Retinal pigment epithelial cell (primary cell): ENCODE data around the gene C17orf67.

Source experiments
- DNase-seq: peaks from one replicate; pipeline ENCODE4 v3.0.0-alpha.2; 2010; ENCODE audit warnings: low read depth
- H3K4me3 ChIP-seq: 2 replicates; pipeline ENCODE4 v1.5.1; 2011; ENCODE audit warnings: mild to moderate bottlenecking, low read length, control low read depth, moderate library complexity
- TF ChIP-seq, protein P1 (sequence below): conservative IDR thresholded peaks from 2 replicates; pipeline ENCODE4 v1.5.1; 2011; ENCODE audit warnings: low read depth, low read length, control low read depth, inconsistent platforms

Gene C17orf67

DNA sequence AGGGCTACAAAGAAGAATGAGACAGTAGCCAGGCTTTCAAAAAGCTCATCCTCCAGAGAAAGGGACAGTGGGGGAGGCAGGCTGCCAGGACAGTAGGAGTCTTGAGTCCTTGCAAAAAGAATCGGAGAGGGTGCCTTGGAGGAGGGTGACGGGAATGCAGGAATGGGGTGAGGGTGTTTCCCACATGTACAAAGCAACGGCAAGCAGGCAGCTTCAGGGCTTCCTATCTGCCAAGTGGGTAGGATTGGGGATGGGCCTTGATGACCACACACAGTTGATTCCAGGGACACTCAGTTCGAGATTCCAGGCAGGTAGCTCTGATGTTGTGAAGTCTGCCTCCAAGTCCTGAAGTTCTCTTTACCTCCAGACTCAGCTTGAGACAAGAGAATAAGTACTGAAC, 54.4 kb downstream of the C17orf67 start:
- no peak overlapping the region for H3K4me3 ChIP-seq
- TF ChIP-seq, protein P1, sequence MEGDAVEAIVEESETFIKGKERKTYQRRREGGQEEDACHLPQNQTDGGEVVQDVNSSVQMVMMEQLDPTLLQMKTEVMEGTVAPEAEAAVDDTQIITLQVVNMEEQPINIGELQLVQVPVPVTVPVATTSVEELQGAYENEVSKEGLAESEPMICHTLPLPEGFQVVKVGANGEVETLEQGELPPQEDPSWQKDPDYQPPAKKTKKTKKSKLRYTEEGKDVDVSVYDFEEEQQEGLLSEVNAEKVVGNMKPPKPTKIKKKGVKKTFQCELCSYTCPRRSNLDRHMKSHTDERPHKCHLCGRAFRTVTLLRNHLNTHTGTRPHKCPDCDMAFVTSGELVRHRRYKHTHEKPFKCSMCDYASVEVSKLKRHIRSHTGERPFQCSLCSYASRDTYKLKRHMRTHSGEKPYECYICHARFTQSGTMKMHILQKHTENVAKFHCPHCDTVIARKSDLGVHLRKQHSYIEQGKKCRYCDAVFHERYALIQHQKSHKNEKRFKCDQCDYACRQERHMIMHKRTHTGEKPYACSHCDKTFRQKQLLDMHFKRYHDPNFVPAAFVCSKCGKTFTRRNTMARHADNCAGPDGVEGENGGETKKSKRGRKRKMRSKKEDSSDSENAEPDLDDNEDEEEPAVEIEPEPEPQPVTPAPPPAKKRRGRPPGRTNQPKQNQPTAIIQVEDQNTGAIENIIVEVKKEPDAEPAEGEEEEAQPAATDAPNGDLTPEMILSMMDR: no peak
- no peak for DNase-seq

DNA sequence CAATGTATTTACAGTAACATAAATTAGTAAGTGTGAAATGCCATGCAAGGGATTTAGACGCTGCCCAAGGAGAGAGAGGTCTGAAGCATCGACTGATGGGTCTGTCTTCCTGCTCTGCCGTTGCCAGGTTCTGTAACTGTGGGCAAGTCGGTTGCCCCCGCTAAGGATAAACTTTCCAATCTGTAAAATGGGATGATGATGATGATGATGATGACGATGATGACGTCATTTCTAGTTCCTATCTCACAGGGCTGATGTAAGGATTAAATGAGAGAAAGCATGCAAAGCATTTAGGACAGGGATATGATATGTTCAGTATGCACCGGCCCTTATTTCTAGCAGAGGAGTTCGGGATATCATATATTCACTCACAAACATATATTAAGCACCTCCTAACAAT, 54.8 kb downstream of the C17orf67 start:
- H3K4me3 ChIP-seq: no peak overlapping the region
- TF ChIP-seq, protein P1: no peak
- no peak for DNase-seq

DNA sequence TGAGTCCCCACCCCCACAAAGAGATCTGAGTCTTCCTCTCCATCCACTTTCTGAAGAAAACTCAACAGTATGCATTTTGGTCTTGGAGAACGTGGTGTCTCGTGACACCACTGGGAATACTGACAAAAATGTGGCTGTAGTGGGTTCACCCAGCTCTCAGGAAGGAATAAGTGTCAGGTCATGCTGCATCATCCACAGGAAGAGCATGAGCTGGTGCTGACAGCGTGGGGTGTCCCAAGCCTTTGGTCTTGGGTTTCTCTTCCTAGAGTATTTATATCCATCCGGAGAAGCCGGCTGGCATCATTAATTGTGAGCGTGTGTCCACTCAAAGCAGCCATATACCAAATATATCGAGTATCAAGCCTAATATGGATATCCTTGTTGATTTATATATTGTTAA, 55.9 kb downstream of the C17orf67 start:
- TF ChIP-seq, protein P1: no peak
- DNase-seq: no peak

DNA sequence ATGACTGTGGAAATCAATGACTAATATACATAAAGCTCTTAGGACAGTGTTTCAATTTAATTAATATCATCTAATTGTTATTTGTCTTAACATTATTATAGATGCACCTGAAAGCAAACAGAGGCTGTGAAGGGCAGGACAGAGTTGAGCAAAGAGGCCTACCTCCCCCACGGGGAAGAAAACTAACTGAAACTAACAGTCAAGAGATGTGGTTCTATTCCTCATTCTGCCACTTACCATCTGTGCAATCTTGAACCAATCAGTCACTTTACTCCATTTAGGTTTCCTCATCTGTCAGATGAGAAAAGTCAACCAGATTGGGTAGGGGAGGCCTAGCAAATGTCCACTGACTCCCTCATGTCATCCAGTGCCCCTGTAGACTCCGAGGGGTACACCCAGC, 59.1 kb downstream of the C17orf67 start:
- no peak overlapping the region for H3K4me3 ChIP-seq
- DNase-seq: no peak
- TF ChIP-seq, protein P1: no peak

More for the DNA sequence above, 55.9 kb downstream of the C17orf67 start:
- H3K4me3 ChIP-seq: no peak overlapping the region

DNA sequence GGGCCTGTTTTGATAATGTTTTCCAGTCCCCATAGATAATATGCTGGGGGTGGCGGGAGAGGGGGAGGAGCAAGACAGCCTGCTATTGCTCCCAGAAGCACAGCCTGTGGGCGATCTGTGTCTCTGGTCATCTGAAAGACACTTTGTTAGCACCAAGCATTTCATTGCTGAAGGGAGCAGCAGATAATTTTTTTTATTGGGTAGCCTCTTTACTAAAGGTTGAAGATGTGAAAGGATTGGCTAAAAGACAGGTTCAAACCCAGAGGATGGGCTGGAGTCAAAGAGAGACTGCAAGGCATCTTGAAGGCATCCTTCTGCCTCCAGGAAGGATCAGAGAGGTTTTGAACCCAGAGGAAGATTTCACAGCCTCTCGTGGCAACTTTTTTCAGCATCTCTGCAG, 60.6 kb downstream of the C17orf67 start:
- no peak overlapping the region for H3K4me3 ChIP-seq
- TF ChIP-seq, protein P1: no peak
- no peak for DNase-seq

DNA sequence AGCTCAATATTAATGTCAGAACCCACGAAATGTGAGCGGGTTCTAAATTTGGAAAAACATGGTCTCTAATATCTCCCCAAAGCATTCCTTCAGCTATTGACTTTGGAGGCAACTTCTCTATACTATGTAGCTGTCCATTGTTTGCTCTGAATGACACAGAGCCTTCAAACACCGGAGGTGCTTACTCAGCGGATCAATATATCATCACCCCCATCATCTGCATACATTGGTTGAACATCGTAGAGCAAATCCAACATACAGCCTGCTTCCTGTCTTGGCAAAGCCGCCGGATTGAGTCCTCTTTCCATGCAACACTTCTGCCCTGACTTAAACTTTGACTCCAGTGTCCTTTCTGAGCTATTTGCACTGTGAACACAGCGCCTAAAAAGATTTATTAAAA, 61.3 kb downstream of the C17orf67 start:
- no peak overlapping the region for H3K4me3 ChIP-seq
- DNase-seq: no peak
- TF ChIP-seq, protein P1: no peak

DNA sequence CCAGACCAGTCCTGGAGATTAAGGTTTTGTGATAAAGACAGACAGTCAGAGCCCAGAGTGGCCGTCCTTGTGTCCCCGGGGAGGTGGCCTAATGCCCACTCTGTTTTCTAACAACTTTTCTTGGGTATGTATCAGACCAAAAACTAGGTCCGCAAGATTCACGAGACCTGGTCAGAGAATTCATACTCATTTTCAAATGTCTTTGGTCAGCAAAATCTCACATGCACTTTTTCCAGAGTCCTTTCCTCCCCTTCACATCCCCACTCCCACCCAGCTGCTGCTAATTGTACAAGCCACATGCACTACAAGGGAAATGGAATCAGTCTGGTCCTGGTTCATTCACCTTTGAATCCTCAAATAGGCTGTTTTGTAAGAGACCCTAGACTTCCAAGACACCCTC, 61.7 kb downstream of the C17orf67 start:
- no peak overlapping the region for H3K4me3 ChIP-seq
- TF ChIP-seq, protein P1: no peak
- no peak for DNase-seq
